RWPE1 (cell line): ENCODE measurements around the gene FNTB.
A peak's percentile ranks its signal among the peaks of the same experiment; 100 is the strongest.

Experiments used
- CTCF ChIA-PET: fragments of 350-600 bp; sonication (Branson Sonifier 250); formaldehyde crosslinking; extraction: SDS; loops from one replicate; lab custom pipeline; 2021; lab: Yijun Ruan, JAX
- POLR2A ChIA-PET: fragments of 400-600 bp; formaldehyde crosslinking; extraction: SDS; loops from one replicate; lab custom pipeline; 2020; ENCODE audit warnings: antibody characterized with exemption; ENCODE audit not compliant: low non-redundant PET; lab: Yijun Ruan, JAX
- DNase-seq: peaks from one replicate; pipeline ENCODE4 v3.0.0; 2012; ENCODE audit warnings: low spot score
- H3K27ac ChIP-seq: fragments of 450-650 bp; 2 replicates; pipeline ENCODE4 v1.5.1; 2017
- CTCF ChIP-seq: fragments of 450-650 bp; conservative IDR thresholded peaks from 2 replicates; pipeline ENCODE4 v1.5.1; 2017; ENCODE audit warnings: low read depth, mild to moderate bottlenecking

The FNTB gene

GRCh38 chr14:64940336-64940910 is 46.3 kb upstream of the FNTB start:
- TF ChIP-seq CTCF: no peak
- ChIA-PET CTCF (interaction anchor here (0.6 kb wide), 1 partner anchor 278 kb away, joined by 4 read pairs; no protein-coding TSS in a partner anchor), POLR2A (no interaction called here)
- DNase-seq: no peak
- no peak overlapping the region for H3K27ac ChIP-seq

- H3K27ac ChIP-seq: peak within 1 kb of the TSS; percentile 60
- ChIA-PET CTCF (interaction anchor here (0.6 to 0.8 kb wide), 2 partner anchors 77 to 400 kb away, joined by 3 read pairs; no protein-coding TSS in a partner anchor), POLR2A (interaction anchor here (0.5 kb wide), 1 partner anchor 17 kb away, joined by 4 read pairs; no protein-coding TSS in a partner anchor)
- no peak for TF ChIP-seq CTCF
- DNase-seq: peak; percentile 53
These were observed 44.1 kb upstream of the FNTB start, which contains the start of gene GPX2 for GRCh38 chr14:64942531-64943111. GPX2 (minus strand) TSS chr14:64942745; CDS start chr14:64942726, 19 bp downstream.

- H3K27ac ChIP-seq: no peak overlapping the region
- no peak for TF ChIP-seq CTCF
- no peak for DNase-seq
- ChIA-PET POLR2A (no interaction called here), CTCF (no interaction called here)
These were observed 43.1 kb upstream of the FNTB start for GRCh38 chr14:64943556-64943955.

- POLR2A ChIA-PET: no interaction called here
- H3K27ac ChIP-seq: no peak overlapping the region
- TF ChIP-seq CTCF: no peak
- DNase-seq: no peak
- CTCF ChIA-PET: no interaction called here
These were observed 42.7 kb upstream of the FNTB start for GRCh38 chr14:64944041-64944440.

GRCh38 chr14:64944861-64945260 is 41.8 kb upstream of the FNTB start:
- DNase-seq: no peak
- TF ChIP-seq CTCF: no peak
- ChIA-PET POLR2A (no interaction called here), CTCF (no interaction called here)
- no peak overlapping the region for H3K27ac ChIP-seq

GRCh38 chr14:64945431-64946178 is 41.1 kb upstream of the FNTB start:
- TF ChIP-seq CTCF: no peak
- no peak for DNase-seq
- H3K27ac ChIP-seq: no peak overlapping the region
- ChIA-PET POLR2A (no interaction called here), CTCF (no interaction called here)
